ENCODE results near the gene APOL5. TPM values are rescaled to one million over a fixed set of nuclear protein-coding genes. Genes with fewer than 3 reads are reported as not detected.

Gene APOL5
- polyA plus RNA-seq, 1 of the 3 experiments (the other 2 are of a cell fraction): not detected

- Histone ChIP-seq H3K27me3 (ENCODE audit: insufficient read depth) (no peaks in the 10 kb centered on the region), H3K4me3 (ENCODE audit: low read depth in 2 of 2, low read length in 1 of 2) (no peak overlapping the region), H3K9me3 (no peaks in the 10 kb centered on the region), H3K4me1 (ENCODE audit: control insufficient read depth in 1 of 2, insufficient read depth in 2 of 2, low read depth in 1 of 2, low read length in 1 of 2) (peaks cover under 1 to 10% of the 10 kb centered on the region in 2 experiments; a peak in 2 of 4 replicates), H3K9ac (no peak overlapping the region), H2AFZ (ENCODE audit: low read depth) (no peak overlapping the region), H3K79me2 (ENCODE audit: insufficient read depth) (peaks cover 9% of the 10 kb centered on the region; the same call in 1 of the 2 replicates), H3K4me2 (no peak overlapping the region), H4K20me1 (ENCODE audit: insufficient read depth) (no peaks in the 10 kb centered on the region), H3F3A (replicated peaks; ENCODE audit: insufficient read depth) (peaks cover 6% of the 10 kb centered on the region), H3K36me3 (replicated peaks in 1 of 2; ENCODE audit: control insufficient read depth in 1 of 2, insufficient read depth in 2 of 2, low read length in 1 of 2) (peaks cover 23 to 36% of the 10 kb centered on the region in 2 experiments), H3K27ac (ENCODE audit: low read depth in 2 of 2, low read length in 1 of 2) (no peak overlapping the region), H3K9me2 (no peaks in the 10 kb centered on the region)
- ChIA-PET CTCF (interaction anchor here (0.7 to 1.8 kb wide), 3 partner anchors 14 to 109 kb away, joined by 3 to 6 read pairs (median 3); no protein-coding TSS in a partner anchor), POLR2A (no interaction called here)
- no peak for TF ChIP-seq USF2 (IDR thresholded peaks at IDR 0.05; ENCODE audit: borderline replicate concordance, low read depth, low read length)
- TF ChIP-seq GABPA (IDR thresholded peaks at IDR 0.05; ENCODE audit: low read depth): no peak
- TF ChIP-seq TAF1 (IDR thresholded peaks at IDR 0.05; ENCODE audit: borderline replicate concordance, low read depth, low read length): no peak
- no peak for TF ChIP-seq PBX3 (IDR thresholded peaks at IDR 0.05)
- DNase-seq: no peak
- WGBS (ENCODE audit: low lambda C conversion rate): 87% methylated on average over 1 of the region's 1 CpG
Observed at GRCh38 chr22:35735542-35735941, 17.9 kb downstream of the APOL5 start.

- WGBS (ENCODE audit: low lambda C conversion rate): 95% methylated on average over 5 of the region's 5 CpGs
- Histone ChIP-seq H3K27me3 (ENCODE audit: insufficient read depth) (no peaks in the 10 kb centered on the region), H3K4me3 (ENCODE audit: low read depth in 2 of 2, low read length in 1 of 2) (no peak overlapping the region), H3K9ac (no peak overlapping the region), H3K79me2 (ENCODE audit: insufficient read depth) (peaks cover 15% of the 10 kb centered on the region; the same call in 1 of the 2 replicates), H3F3A (replicated peaks; ENCODE audit: insufficient read depth) (peaks cover 11% of the 10 kb centered on the region), H3K4me1 (ENCODE audit: control insufficient read depth in 1 of 2, insufficient read depth in 2 of 2, low read depth in 1 of 2, low read length in 1 of 2) (peaks cover 6 to 16% of the 10 kb centered on the region in 2 experiments; a peak in 2 of 4 replicates), H4K20me1 (ENCODE audit: insufficient read depth) (no peaks in the 10 kb centered on the region), H3K9me2 (no peaks in the 10 kb centered on the region), H3K27ac (ENCODE audit: low read depth in 2 of 2, low read length in 1 of 2) (no peak overlapping the region), H3K9me3 (no peaks in the 10 kb centered on the region), H3K36me3 (replicated peaks in 1 of 2; ENCODE audit: control insufficient read depth in 1 of 2, insufficient read depth in 2 of 2, low read length in 1 of 2) (peaks cover 27 to 41% of the 10 kb centered on the region in 2 experiments), H2AFZ (ENCODE audit: low read depth) (no peak overlapping the region), H3K4me2 (no peak overlapping the region)
- ChIA-PET CTCF (interaction anchor here (1.5 kb wide), 1 partner anchor 109 kb away, joined by 3 read pairs; no protein-coding TSS in a partner anchor), POLR2A (no interaction called here)
- no peak for DNase-seq
- TF ChIP-seq FOXJ3 (CRISPR knock-in tag; IDR thresholded peaks at IDR 0.05) (no peak), MXI1 (IDR thresholded peaks at IDR 0.05; ENCODE audit: low read depth, low read length) (no peak), USF2 (IDR thresholded peaks at IDR 0.05; ENCODE audit: borderline replicate concordance, low read depth, low read length) (no peak), RFX5 (IDR thresholded peaks at IDR 0.05; ENCODE audit: low read length) (no peak), CHD2 (IDR thresholded peaks at IDR 0.05; ENCODE audit: low read length, partially characterized antibody) (no peak), RXRA (IDR thresholded peaks at IDR 0.05; ENCODE audit: borderline replicate concordance, low read depth) (no peak), FOXM1 (IDR thresholded peaks at IDR 0.05; ENCODE audit: low read depth) (no peak), SMC3 (IDR thresholded peaks at IDR 0.05; ENCODE audit: low read depth, low read length) (no peak), ZBTB33 (IDR thresholded peaks at IDR 0.05; ENCODE audit: borderline replicate concordance, low read depth) (no peak), CTCF (IDR thresholded peaks at IDR 0.05) (no peak), RAD21 (IDR thresholded peaks at IDR 0.05; ENCODE audit: low read length) (no peak), NRF1 (IDR thresholded peaks at IDR 0.05; ENCODE audit: low read depth, low read length) (no peak), GABPA (IDR thresholded peaks at IDR 0.05; ENCODE audit: low read depth) (no peak), ELF1 (IDR thresholded peaks at IDR 0.05) (no peak), SIN3A (IDR thresholded peaks at IDR 0.05; ENCODE audit: borderline replicate concordance, low read depth, low read length) (no peak), YY1 (IDR thresholded peaks at IDR 0.05; ENCODE audit: low read depth) (no peak)
Observed at GRCh38 chr22:35736166-35736565, 18.5 kb downstream of the APOL5 start.
